ENCODE data around the gene IQCM.

The IQCM gene

GRCh38 chr4:149716728-149717127, 98.9 kb downstream of the IQCM start:
- H3K27me3 ChIP-seq (ENCODE audit: insufficient read depth, poor library complexity, severe bottlenecking), result no peaks in the 10 kb centered on the region
- no peak for DNase-seq (ENCODE audit: low read depth in 1 of 2, low spot score in 1 of 2)
- no peak for TF ChIP-seq POLR2AphosphoS5 (IDR thresholded peaks at IDR 0.05; ENCODE audit: low read depth)
- TF ChIP-seq, protein P1, sequence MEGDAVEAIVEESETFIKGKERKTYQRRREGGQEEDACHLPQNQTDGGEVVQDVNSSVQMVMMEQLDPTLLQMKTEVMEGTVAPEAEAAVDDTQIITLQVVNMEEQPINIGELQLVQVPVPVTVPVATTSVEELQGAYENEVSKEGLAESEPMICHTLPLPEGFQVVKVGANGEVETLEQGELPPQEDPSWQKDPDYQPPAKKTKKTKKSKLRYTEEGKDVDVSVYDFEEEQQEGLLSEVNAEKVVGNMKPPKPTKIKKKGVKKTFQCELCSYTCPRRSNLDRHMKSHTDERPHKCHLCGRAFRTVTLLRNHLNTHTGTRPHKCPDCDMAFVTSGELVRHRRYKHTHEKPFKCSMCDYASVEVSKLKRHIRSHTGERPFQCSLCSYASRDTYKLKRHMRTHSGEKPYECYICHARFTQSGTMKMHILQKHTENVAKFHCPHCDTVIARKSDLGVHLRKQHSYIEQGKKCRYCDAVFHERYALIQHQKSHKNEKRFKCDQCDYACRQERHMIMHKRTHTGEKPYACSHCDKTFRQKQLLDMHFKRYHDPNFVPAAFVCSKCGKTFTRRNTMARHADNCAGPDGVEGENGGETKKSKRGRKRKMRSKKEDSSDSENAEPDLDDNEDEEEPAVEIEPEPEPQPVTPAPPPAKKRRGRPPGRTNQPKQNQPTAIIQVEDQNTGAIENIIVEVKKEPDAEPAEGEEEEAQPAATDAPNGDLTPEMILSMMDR (IDR thresholded peaks at IDR 0.05; ENCODE audit: insufficient read depth, low read length), result no peak
- no peak for TF ChIP-seq GABPA (IDR thresholded peaks at IDR 0.05; ENCODE audit: low read depth)
- no peak overlapping the region for H3K4me3 ChIP-seq (replicated peaks; ENCODE audit: insufficient read depth, low read length)
- no peak overlapping the region for H3K27ac ChIP-seq (replicated peaks)

DNA sequence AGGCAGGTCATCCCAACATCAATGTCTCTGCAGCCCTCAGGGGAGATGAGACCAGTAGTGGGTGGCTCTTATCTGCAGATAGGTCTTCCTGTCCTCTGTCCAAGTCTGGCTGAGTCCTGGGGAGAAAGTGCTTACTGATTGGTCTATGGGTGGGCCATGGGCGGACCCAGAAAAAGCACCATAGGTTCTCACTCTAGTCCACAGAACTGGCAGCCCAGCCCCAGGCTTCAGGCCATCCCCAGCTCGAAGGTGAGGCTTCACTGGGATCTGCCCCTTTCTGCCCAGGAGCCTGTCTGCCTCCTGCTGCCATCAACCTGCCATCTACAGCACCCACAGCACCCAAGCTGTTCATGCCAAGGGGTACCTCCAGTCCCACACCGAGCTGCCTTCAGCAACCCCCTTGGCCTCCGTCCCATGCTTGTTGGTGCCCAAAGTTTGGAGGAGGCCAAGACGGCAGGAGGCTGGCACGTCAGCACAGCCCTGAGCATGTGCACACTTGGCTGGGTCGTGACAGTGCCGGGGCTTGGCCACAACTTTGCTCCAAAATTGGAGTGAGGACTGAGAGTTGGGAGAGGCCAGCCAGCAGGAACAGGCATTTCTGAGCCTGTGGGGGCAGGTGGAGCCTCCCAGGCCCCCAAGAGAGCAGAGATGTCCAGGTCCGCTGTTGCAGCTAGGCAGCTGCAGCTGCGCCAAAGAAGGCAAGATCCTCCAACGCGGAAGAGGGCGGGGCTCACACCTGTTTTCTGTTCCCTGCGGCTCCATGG, 99.6 kb downstream of the IQCM start:
- Histone ChIP-seq H3K27ac (replicated peaks) (no peak overlapping the region), H3K27me3 (ENCODE audit: insufficient read depth, poor library complexity, severe bottlenecking) (no peaks in the 10 kb centered on the region), H3K4me3 (replicated peaks; ENCODE audit: insufficient read depth, low read length) (no peak overlapping the region)
- TF ChIP-seq SPI1 (IDR thresholded peaks at IDR 0.05; ENCODE audit: borderline replicate concordance, low read depth) (no peak), POLR2AphosphoS5 (IDR thresholded peaks at IDR 0.05; ENCODE audit: low read depth) (no peak), GABPA (IDR thresholded peaks at IDR 0.05; ENCODE audit: low read depth) (no peak)
- TF ChIP-seq, protein P1 (IDR thresholded peaks at IDR 0.05; ENCODE audit: insufficient read depth, low read length), result no peak
- TF ChIP-seq, protein P2, sequence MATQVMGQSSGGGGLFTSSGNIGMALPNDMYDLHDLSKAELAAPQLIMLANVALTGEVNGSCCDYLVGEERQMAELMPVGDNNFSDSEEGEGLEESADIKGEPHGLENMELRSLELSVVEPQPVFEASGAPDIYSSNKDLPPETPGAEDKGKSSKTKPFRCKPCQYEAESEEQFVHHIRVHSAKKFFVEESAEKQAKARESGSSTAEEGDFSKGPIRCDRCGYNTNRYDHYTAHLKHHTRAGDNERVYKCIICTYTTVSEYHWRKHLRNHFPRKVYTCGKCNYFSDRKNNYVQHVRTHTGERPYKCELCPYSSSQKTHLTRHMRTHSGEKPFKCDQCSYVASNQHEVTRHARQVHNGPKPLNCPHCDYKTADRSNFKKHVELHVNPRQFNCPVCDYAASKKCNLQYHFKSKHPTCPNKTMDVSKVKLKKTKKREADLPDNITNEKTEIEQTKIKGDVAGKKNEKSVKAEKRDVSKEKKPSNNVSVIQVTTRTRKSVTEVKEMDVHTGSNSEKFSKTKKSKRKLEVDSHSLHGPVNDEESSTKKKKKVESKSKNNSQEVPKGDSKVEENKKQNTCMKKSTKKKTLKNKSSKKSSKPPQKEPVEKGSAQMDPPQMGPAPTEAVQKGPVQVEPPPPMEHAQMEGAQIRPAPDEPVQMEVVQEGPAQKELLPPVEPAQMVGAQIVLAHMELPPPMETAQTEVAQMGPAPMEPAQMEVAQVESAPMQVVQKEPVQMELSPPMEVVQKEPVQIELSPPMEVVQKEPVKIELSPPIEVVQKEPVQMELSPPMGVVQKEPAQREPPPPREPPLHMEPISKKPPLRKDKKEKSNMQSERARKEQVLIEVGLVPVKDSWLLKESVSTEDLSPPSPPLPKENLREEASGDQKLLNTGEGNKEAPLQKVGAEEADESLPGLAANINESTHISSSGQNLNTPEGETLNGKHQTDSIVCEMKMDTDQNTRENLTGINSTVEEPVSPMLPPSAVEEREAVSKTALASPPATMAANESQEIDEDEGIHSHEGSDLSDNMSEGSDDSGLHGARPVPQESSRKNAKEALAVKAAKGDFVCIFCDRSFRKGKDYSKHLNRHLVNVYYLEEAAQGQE (IDR thresholded peaks at IDR 0.05; ENCODE audit: insufficient replicate concordance, low read depth), result no peak
- no peak for DNase-seq (ENCODE audit: low read depth in 1 of 2, low spot score in 1 of 2)

GRCh38 chr4:149713031-149713430, 102.6 kb downstream of the IQCM start:
- TF ChIP-seq, protein P1 (IDR thresholded peaks at IDR 0.05; ENCODE audit: insufficient read depth, low read length), result no peak
- TF ChIP-seq SPI1 (IDR thresholded peaks at IDR 0.05; ENCODE audit: borderline replicate concordance, low read depth), result no peak
- no peak for TF ChIP-seq POLR2AphosphoS5 (IDR thresholded peaks at IDR 0.05; ENCODE audit: low read depth)
- no peak for TF ChIP-seq GABPA (IDR thresholded peaks at IDR 0.05; ENCODE audit: low read depth)
- TF ChIP-seq, protein P2 (IDR thresholded peaks at IDR 0.05; ENCODE audit: insufficient replicate concordance, low read depth), result no peak
- DNase-seq (ENCODE audit: low read depth in 1 of 2, low spot score in 1 of 2), result no peak
- H3K27ac ChIP-seq (replicated peaks), result no peak overlapping the region
- H3K4me3 ChIP-seq (replicated peaks; ENCODE audit: insufficient read depth, low read length), result no peak overlapping the region
- no peaks in the 10 kb centered on the region for H3K27me3 ChIP-seq (ENCODE audit: insufficient read depth, poor library complexity, severe bottlenecking)

Measured in HL-60 (cell line).